ENCODE measurements around the gene ANKRD34C.
"Not testable (repeated sequence)": the region's sequence is repeated elsewhere in the genome, so short reads cannot be mapped to it uniquely, and the experiment has no call there.

ANKRD34C gene

DNA sequence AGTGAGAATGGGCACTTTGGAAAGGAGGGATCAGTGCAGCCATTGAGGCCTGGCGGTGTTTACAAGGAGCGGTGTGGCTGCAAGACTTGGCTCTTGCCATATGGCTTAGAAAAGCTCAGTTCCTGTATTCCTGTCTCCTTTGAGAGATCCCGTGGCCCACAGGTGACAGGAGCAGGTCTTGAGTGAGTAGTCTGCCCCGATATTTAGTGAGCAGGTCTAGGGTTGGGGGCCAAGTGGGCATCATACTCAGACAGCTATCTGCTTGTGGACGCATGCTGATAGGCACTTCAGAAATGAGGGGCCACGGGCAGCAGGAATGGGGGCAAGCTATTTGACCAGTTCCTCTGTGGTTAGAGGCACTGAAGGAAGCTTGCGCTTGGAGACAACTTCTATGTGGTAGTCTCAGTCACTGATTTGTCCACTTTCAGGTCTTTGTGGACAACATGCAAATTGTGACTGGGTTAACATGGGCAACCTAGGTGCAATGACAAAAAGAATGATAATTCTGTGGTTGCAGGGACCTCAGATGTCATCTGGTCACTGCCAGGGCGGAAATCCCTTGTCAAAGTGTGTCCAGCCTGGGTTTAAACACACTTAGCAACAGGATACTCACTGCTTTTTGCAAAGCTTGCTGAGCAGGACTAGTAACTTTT lies 29.5 kb downstream of the ANKRD34C start:
- FAIRE-seq = no peak

GRCh38 chr15:79314186-79314585 lies 31.7 kb downstream of the ANKRD34C start:
- FAIRE-seq = no peak

GRCh38 chr15:79314811-79315210 lies 32.3 kb downstream of the ANKRD34C start:
- FAIRE-seq = no peak

DNA sequence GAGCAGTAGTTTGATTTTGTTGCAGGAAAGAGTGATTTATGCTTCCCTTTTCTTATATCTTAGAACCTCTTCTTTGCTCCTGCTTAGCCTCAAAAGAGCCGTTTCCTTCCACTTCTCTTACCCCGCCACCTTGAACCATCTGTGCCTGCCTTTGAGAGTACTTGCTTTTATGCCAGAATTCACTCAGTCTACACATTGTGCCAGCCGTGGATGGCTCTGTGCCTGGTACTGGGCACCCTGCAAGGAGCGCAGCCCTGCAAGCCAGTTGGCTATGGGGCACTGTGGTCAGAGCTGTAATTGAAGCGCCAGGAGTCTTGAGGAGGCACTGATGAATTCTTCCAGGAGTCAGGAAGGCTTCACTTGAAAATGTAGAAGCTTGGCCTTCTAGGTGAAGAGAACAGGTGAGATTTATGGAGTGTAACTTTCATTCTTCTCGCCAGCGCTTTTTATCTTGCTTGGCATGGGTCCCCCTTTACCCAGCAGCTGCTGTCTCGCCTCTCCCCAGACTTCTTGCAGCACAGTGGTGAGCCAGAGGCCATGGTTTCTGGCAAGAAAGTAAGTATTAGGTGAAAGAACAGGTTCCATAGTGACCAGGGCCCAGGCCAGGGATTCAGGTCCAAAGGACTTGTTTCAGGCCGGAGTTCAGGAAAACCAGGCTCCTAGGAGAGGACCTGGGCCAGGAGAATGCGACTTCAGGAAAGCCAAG lies 33.3 kb downstream of the ANKRD34C start:
- FAIRE-seq = no peak

GRCh38 chr15:79316864-79317263 lies 34.3 kb downstream of the ANKRD34C start:
- FAIRE-seq = no peak

- not testable (repeated sequence) for FAIRE-seq
Observed at GRCh38 chr15:79319973-79320372, 37.5 kb downstream of the ANKRD34C start.

GRCh38 chr15:79321876-79322275 lies 39.4 kb downstream of the ANKRD34C start:
- no peak for FAIRE-seq

DNA sequence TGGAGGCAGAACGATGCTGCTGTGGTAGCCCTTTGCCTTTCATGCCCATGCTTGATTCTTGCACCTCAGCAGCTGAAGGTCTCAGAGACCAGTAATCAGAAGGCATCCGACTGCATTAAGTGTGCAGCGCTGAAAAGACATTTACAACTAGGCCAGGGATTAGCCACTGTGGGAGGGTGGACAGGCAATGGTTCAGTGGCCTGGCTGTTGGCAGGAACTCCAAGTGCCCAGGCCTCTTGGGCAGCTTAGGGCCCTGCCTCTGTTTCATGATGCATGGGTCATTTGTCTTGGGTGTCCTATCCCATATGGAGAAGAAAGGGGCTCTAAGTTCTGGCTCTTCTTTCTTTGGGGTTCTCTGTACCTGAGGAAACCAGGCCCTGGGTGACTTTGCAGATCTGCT lies 39.8 kb downstream of the ANKRD34C start:
- no peak for FAIRE-seq

- FAIRE-seq = no peak
Observed at GRCh38 chr15:79322945-79323344, 40.4 kb downstream of the ANKRD34C start.

GRCh38 chr15:79329171-79329611 lies 46.7 kb downstream of the ANKRD34C start:
- no peak for FAIRE-seq

All from G401.6 (cell line).